HG03135 (cell line): ENCODE results near the gene CYP2A6.
A peak's percentile ranks its signal among the peaks of the same experiment; 100 is the strongest.

Source experiments
- ATAC-seq: cut with Tn5 transposase; IDR thresholded peaks from one replicate; pipeline ENCODE4 v1.9.1; 2021; ENCODE audit warnings: mild to moderate bottlenecking, moderate library complexity; ENCODE audit not compliant: unreplicated experiment

Gene CYP2A6

GRCh38 chr19:40803857-40804782 lies 46.1 kb downstream of the CYP2A6 start:
- ATAC-seq, result peak; percentile 32

- ATAC-seq, result no peak
Observed at GRCh38 chr19:40803170-40803856, 46.9 kb downstream of the CYP2A6 start.

GRCh38 chr19:40802300-40803169 lies 47.7 kb downstream of the CYP2A6 start:
- ATAC-seq, result no peak

- no peak for ATAC-seq
Observed at GRCh38 chr19:40801426-40802299, 48.6 kb downstream of the CYP2A6 start.

GRCh38 chr19:40800997-40801377 lies 49.3 kb downstream of the CYP2A6 start:
- no peak for ATAC-seq

GRCh38 chr19:40800339-40800996 lies 49.8 kb downstream of the CYP2A6 start:
- ATAC-seq, result no peak

- ATAC-seq, result no peak
Observed at GRCh38 chr19:40799558-40800338, 50.5 kb downstream of the CYP2A6 start.

GRCh38 chr19:40798683-40799557 lies 51.3 kb downstream of the CYP2A6 start, which contains the start of gene EGLN2:
Gene EGLN2 (plus strand): TSS chr19:40799191. CDS start chr19:40800573, 1,382 bp downstream.
- peak; percentile 68 for ATAC-seq

- ATAC-seq, result peak; percentile 19
Observed at GRCh38 chr19:40797963-40798682, 52.1 kb downstream of the CYP2A6 start.

GRCh38 chr19:40797166-40797962 lies 52.9 kb downstream of the CYP2A6 start:
- no peak for ATAC-seq
